BE2C (cell line): Measurements from ENCODE around the gene ANKRD40. TPM values are rescaled to one million over a fixed set of nuclear protein-coding genes. Genes with fewer than 3 reads are reported as not detected.

Experiments
- DNase-seq: peaks from one replicate; pipeline ENCODE4 v3.0.0-alpha.2; 2020
- H3K27me3 ChIP-seq: fragments of 250-450 bp; sonication (Bioruptor Pico); 2 replicates; pipeline ENCODE4 v1.5.1; 2020; ENCODE audit warnings: mild to moderate bottlenecking
- H3K36me3 ChIP-seq: fragments of 250-450 bp; sonication (Bioruptor Pico); 2 replicates; pipeline ENCODE4 v1.5.1; 2020; ENCODE audit warnings: mild to moderate bottlenecking
- H3K4me1 ChIP-seq: fragments of 250-450 bp; sonication (Bioruptor Pico); 2 replicates; pipeline ENCODE4 v1.5.1; 2020
- H3K4me3 ChIP-seq: 2 replicates; pipeline ENCODE4 v1.5.1; 2011; ENCODE audit warnings: low read depth, low read length
- H3K9me3 ChIP-seq: fragments of 250-450 bp; sonication (Bioruptor Pico); 2 replicates; pipeline ENCODE4 v1.5.1; 2020
- CTCF ChIP-seq: IDR thresholded peaks from 2 replicates; pipeline ENCODE4 v1.5.1; 2012; ENCODE audit warnings: mild to moderate bottlenecking, low read depth, low read length
- polyA plus RNA-seq: library from polyadenylated mRNA; unstranded; fragments of >200 nt; gene quantifications from one replicate; pipeline ENCODE4 v1.2.1, GENCODE V29; 2012; ENCODE audit warnings: low read depth, missing spikeins; ENCODE audit not compliant: insufficient read length, insufficient read depth

The ANKRD40 gene
- polyA plus RNA-seq, result 32.3 TPM

GRCh38 chr17:50707289-50708049 lies at the start of gene ANKRD40:
Gene ANKRD40 (minus strand): TSS chr17:50707914. CDS start chr17:50707654, 260 bp downstream.
- H3K4me1 ChIP-seq, result peaks cover 4% of the 10 kb centered on the region
- TF ChIP-seq CTCF, result no peak
- H3K4me3 ChIP-seq, result peak within 1 kb of the TSS; percentile 89
- DNase-seq, result peak; percentile 89
- H3K27me3 ChIP-seq, result no peaks in the 10 kb centered on the region
- no peaks in the 10 kb centered on the region for H3K9me3 ChIP-seq
- peaks cover 27% of the 10 kb centered on the region for H3K36me3 ChIP-seq

GRCh38 chr17:50754521-50754920 lies 46.8 kb upstream of the ANKRD40 start:
- no peaks in the 10 kb centered on the region for H3K27me3 ChIP-seq
- H3K4me1 ChIP-seq, result no peaks in the 10 kb centered on the region; the same call in 1 of the 2 replicates
- peaks cover 52% of the 10 kb centered on the region for H3K36me3 ChIP-seq
- no peak for DNase-seq
- TF ChIP-seq CTCF, result no peak
- no peak overlapping the region for H3K4me3 ChIP-seq
- H3K9me3 ChIP-seq, result no peaks in the 10 kb centered on the region

- H3K27me3 ChIP-seq, result no peaks in the 10 kb centered on the region
- no peaks in the 10 kb centered on the region for H3K9me3 ChIP-seq
- DNase-seq, result no peak
- peaks cover 92% of the 10 kb centered on the region for H3K36me3 ChIP-seq
- H3K4me3 ChIP-seq, result no peak overlapping the region
- TF ChIP-seq CTCF, result no peak
- no peaks in the 10 kb centered on the region for H3K4me1 ChIP-seq
These were observed 41.5 kb upstream of the ANKRD40 start for GRCh38 chr17:50749245-50749644.

- peaks cover 95% of the 10 kb centered on the region for H3K36me3 ChIP-seq
- no peaks in the 10 kb centered on the region for H3K9me3 ChIP-seq
- H3K27me3 ChIP-seq, result no peaks in the 10 kb centered on the region
- DNase-seq, result no peak
- no peak for TF ChIP-seq CTCF
- no peak overlapping the region for H3K4me3 ChIP-seq
- H3K4me1 ChIP-seq, result no peaks in the 10 kb centered on the region
These were observed 37.9 kb upstream of the ANKRD40 start for GRCh38 chr17:50745631-50746030.

GRCh38 chr17:50739098-50739497 lies 31.4 kb upstream of the ANKRD40 start:
- Histone ChIP-seq H3K4me1 (0 out of 2 replicates have a peak, but pooled peaks cover 3% of the 10 kb centered on the region), H3K36me3 (peaks cover 77% of the 10 kb centered on the region), H3K4me3 (no peak overlapping the region), H3K27me3 (no peaks in the 10 kb centered on the region), H3K9me3 (no peaks in the 10 kb centered on the region)
- DNase-seq, result no peak
- no peak for TF ChIP-seq CTCF

GRCh38 chr17:50737118-50737698 lies 29.5 kb upstream of the ANKRD40 start:
- TF ChIP-seq CTCF, result no peak
- H3K4me3 ChIP-seq, result no peak overlapping the region
- no peak for DNase-seq
- no peaks in the 10 kb centered on the region for H3K9me3 ChIP-seq
- 0 out of 2 replicates have a peak, but pooled peaks cover 3% of the 10 kb centered on the region for H3K4me1 ChIP-seq
- peaks cover 60% of the 10 kb centered on the region for H3K36me3 ChIP-seq
- H3K27me3 ChIP-seq, result no peaks in the 10 kb centered on the region
